ENCODE measurements around the gene FAM193A. TPM values are rescaled to one million over a fixed set of nuclear protein-coding genes. Genes with fewer than 3 reads are reported as not detected.
A peak's percentile ranks its signal among the peaks of the same experiment; 100 is the strongest.

FAM193A gene
- total RNA-seq, 2 experiments from 2014 or later: 28.4 to 30.0 TPM

DNA sequence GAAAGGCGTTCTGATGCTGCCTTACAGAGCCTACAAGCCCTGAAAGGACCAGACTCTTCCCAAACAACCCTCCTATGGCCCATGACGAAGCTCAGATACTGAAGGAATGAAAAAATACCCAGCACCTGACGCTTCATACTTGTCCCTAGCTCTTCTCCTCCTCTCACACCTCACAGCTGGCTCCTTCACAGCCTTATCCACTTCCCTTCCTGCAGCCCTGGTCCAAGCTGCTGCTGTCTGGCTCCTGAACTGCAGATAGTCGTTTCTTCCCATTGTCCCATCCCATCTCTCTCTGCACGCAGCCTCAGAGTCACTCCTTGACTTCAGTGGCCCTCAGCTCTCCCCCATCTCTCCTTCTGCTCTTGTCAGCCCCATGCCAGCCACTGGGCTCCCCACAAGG, 56.6 kb downstream of the FAM193A start:
- Histone ChIP-seq H3K36me3 (ENCODE audit: insufficient read depth, low read length) (peaks cover 14% of the 10 kb centered on the region), H3K4me1 (ENCODE audit: insufficient read depth, low read length) (peaks cover 47% of the 10 kb centered on the region), H3K27ac (ENCODE audit: low read depth in 1 of 2, low read length in 2 of 2) (no peak overlapping the region), H3K4me3 (ENCODE audit: low read length) (no peak overlapping the region), H3K9me3 (ENCODE audit: control insufficient read depth in 1 of 2, insufficient read depth in 1 of 2, low read length in 2 of 2) (no peaks in the 10 kb centered on the region), H3K27me3 (ENCODE audit: control insufficient read depth in 1 of 2, insufficient read depth in 2 of 2, low read length in 2 of 2) (no peaks in the 10 kb centered on the region)
- TF ChIP-seq CTCF (IDR thresholded peaks at IDR 0.05): no peak
- no peak overlapping the region for H3K4me3 Mint-ChIP-seq
- H3K9me3 Mint-ChIP-seq: no peaks in the 10 kb centered on the region
- H3K36me3 Mint-ChIP-seq (ENCODE audit: low read depth): peaks cover 23% of the 10 kb centered on the region
- H3K27me3 Mint-ChIP-seq: no peaks in the 10 kb centered on the region
- DNase-seq (no peak), ATAC-seq (ENCODE audit: poor library complexity) (no peak)
- CTCF ChIA-PET: no interaction called here
- POLR2A ChIA-PET: no interaction called here
- intact Hi-C loops (cut with DNase I, micrococcal nuclease): no loop called here
- peaks cover 84% of the 10 kb centered on the region for H3K4me1 Mint-ChIP-seq (ENCODE audit: low read depth)
- H3K27ac Mint-ChIP-seq: peak overlapping the region; percentile 54

DNA sequence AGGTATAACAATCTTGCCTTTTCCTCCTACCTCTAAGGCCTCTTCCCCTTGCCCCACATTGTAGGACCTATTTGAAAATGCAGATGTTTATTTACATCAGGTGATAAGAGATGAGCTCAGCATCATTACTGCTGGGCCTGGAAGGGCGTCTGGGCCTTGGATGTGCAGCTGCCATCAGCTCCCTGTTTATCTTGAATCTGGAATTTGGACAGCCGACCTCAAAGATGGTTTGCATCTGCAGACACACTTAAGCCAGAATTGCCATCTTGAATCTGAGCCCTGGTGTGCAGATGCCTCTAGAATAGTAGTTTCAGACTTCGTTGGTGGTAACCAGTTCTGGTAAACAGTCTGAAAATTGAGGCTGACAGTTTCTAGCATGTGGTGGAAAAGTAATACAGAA, 59.0 kb downstream of the FAM193A start:
- intact Hi-C loops (cut with DNase I, micrococcal nuclease): no loop called here
- ATAC-seq (ENCODE audit: poor library complexity) (no peak), DNase-seq (no peak)
- ChIA-PET POLR2A (no interaction called here), CTCF (no interaction called here)
- H3K4me3 Mint-ChIP-seq: no peak overlapping the region
- H3K9me3 Mint-ChIP-seq: no peaks in the 10 kb centered on the region
- peak overlapping the region; percentile 42 for H3K27ac Mint-ChIP-seq
- H3K27me3 Mint-ChIP-seq: no peaks in the 10 kb centered on the region
- H3K9me3 ChIP-seq (ENCODE audit: control insufficient read depth in 1 of 2, insufficient read depth in 1 of 2, low read length in 2 of 2): no peaks in the 10 kb centered on the region
- H3K27me3 ChIP-seq (ENCODE audit: control insufficient read depth in 1 of 2, insufficient read depth in 2 of 2, low read length in 2 of 2): no peaks in the 10 kb centered on the region
- no peak overlapping the region for H3K4me3 ChIP-seq (ENCODE audit: low read length)
- H3K36me3 ChIP-seq (ENCODE audit: insufficient read depth, low read length): peaks cover 30% of the 10 kb centered on the region
- peaks cover 39% of the 10 kb centered on the region for H3K36me3 Mint-ChIP-seq (ENCODE audit: low read depth)
- no peak overlapping the region for H3K27ac ChIP-seq (ENCODE audit: low read depth in 1 of 2, low read length in 2 of 2)
- H3K4me1 Mint-ChIP-seq (ENCODE audit: low read depth): peaks cover 86% of the 10 kb centered on the region
- TF ChIP-seq CTCF (IDR thresholded peaks at IDR 0.05): no peak
- peaks cover 55% of the 10 kb centered on the region for H3K4me1 ChIP-seq (ENCODE audit: insufficient read depth, low read length)

- intact Hi-C loops (cut with DNase I, micrococcal nuclease): no loop called here
- Mint-ChIP-seq H3K9me3 (no peaks in the 10 kb centered on the region), H3K4me1 (ENCODE audit: low read depth) (peaks cover 85% of the 10 kb centered on the region), H3K27me3 (no peaks in the 10 kb centered on the region), H3K27ac (peak overlapping the region; percentile 38), H3K36me3 (ENCODE audit: low read depth) (peaks cover 44% of the 10 kb centered on the region), H3K4me3 (no peak overlapping the region)
- Histone ChIP-seq H3K27ac (ENCODE audit: low read depth in 1 of 2, low read length in 2 of 2) (no peak overlapping the region), H3K4me3 (ENCODE audit: low read length) (no peak overlapping the region), H3K36me3 (ENCODE audit: insufficient read depth, low read length) (peaks cover 31% of the 10 kb centered on the region), H3K9me3 (ENCODE audit: control insufficient read depth in 1 of 2, insufficient read depth in 1 of 2, low read length in 2 of 2) (no peaks in the 10 kb centered on the region), H3K27me3 (ENCODE audit: control insufficient read depth in 1 of 2, insufficient read depth in 2 of 2, low read length in 2 of 2) (no peaks in the 10 kb centered on the region), H3K4me1 (ENCODE audit: insufficient read depth, low read length) (peaks cover 49% of the 10 kb centered on the region)
- no peak for TF ChIP-seq CTCF (IDR thresholded peaks at IDR 0.05)
- no peak for ATAC-seq (ENCODE audit: poor library complexity)
- ChIA-PET CTCF (no interaction called here), POLR2A (no interaction called here)
- DNase-seq: no peak
Observed at GRCh38 chr4:2595952-2596552, 59.6 kb downstream of the FAM193A start.

All from CD4-positive, alpha-beta T cell (primary cell).